Small intestine (tissue), 7 donors: ENCODE measurements around the gene DVL2. TPM values are rescaled to one million over a fixed set of nuclear protein-coding genes. Genes with fewer than 3 reads are reported as not detected.

ENCODE experiments used
- DNase-seq, 2 donors: peaks; one replicate each; pipeline versions ENCODE4 v3.0.0 to v3.0.0-alpha.2; 2013
- FAIRE-seq: peaks from 2 replicates; lab custom pipeline; 2012; peaks lifted over from hg19 to GRCh38; lab: Jason Lieb, UNC
- H3K27ac ChIP-seq, 3 donors: one replicate each; pipeline ENCODE4 v1.5.1; 2013; ENCODE audit warnings: low read length in 2 of 3, mild to moderate bottlenecking in 2 of 3, control low read depth in 1 of 3, inconsistent platforms in 1 of 3, low read depth in 1 of 3, moderate library complexity in 1 of 3
- H3K27me3 ChIP-seq, 3 donors: one replicate each; pipeline ENCODE4 v1.6.1; 2013; ENCODE audit warnings: low read length in 3 of 3, inconsistent platforms in 1 of 3; ENCODE audit not compliant: control insufficient read depth in 3 of 3, insufficient read depth in 3 of 3
- H3K36me3 ChIP-seq, 3 donors: one replicate each; pipeline ENCODE4 v1.6.1; 2013; ENCODE audit warnings: low read length in 3 of 3, inconsistent platforms in 1 of 3, low read depth in 1 of 3, mild to moderate bottlenecking in 1 of 3, moderate library complexity in 1 of 3; ENCODE audit not compliant: control insufficient read depth in 3 of 3, insufficient read depth in 2 of 3
- H3K4me1 ChIP-seq, 3 donors: one replicate each; pipeline ENCODE4 v1.6.1; 2013; ENCODE audit warnings: low read length in 2 of 3, inconsistent platforms in 1 of 3, low read depth in 1 of 3, mild to moderate bottlenecking in 1 of 3, moderate library complexity in 1 of 3; ENCODE audit not compliant: control insufficient read depth in 3 of 3, insufficient read depth in 2 of 3
- H3K4me3 ChIP-seq, 3 donors: one replicate each; pipeline ENCODE4 v1.5.1; 2013; ENCODE audit warnings: low read length in 3 of 3, control low read depth in 1 of 3, inconsistent platforms in 1 of 3, low read depth in 1 of 3, mild to moderate bottlenecking in 1 of 3, moderate library complexity in 1 of 3
- H3K9me3 ChIP-seq, 2 donors: one replicate each; pipeline ENCODE4 v1.6.1; 2013; ENCODE audit warnings: low read depth in 1 of 2, low read length in 1 of 2; ENCODE audit not compliant: control insufficient read depth in 2 of 2, insufficient read depth in 1 of 2
- WGBS, 3 donors: extraction: QIAGEN DNeasy Blood & Tissue Kit; methylation state at CpG; one replicate each; pipeline ENCODE4 v1.1.7; 2013; 5-methylcytosine and 5-hydroxymethylcytosine counted together
- polyA plus RNA-seq, 4 donors: library from polyadenylated mRNA; stranded (reverse) in 3 of 4; unstranded in 1 of 4; fragments of 200-250 nt in 3 of 4; fragments of 120-200 nt in 1 of 4; gene quantifications; one replicate each; pipeline versions ENCODE4 v1.2.1 to v1.2.3, GENCODE V29; 2013
- donor health status: healthy with polysubstance abuse.
- donor health status: control.
- donor health status: control.
- donor health status: Bipolar disorder and iron deficiency.
- donor health status: healthy.

DVL2 gene
- polyA plus RNA-seq, 4 donors, result 8.1 to 44.4 (median 16.0) TPM

- Histone ChIP-seq H3K4me3 (peak overlapping the region in 2 of 3 donors; percentile 17 to 41), H3K4me1 (peaks cover 0 to 44% (median 12%) of the 10 kb centered on the region in 3 donors), H3K36me3 (peaks cover 0 to 9% (median 0%) of the 10 kb centered on the region in 3 donors), H3K27ac (peak overlapping the region in 1 of 3 donors; percentile 43), H3K9me3 (no peaks in the 10 kb centered on the region), H3K27me3 (peaks cover 0 to 37% (median 0%) of the 10 kb centered on the region in 3 donors)
- no peak for DNase-seq
- 35 to 61% (median 51%) methylated on average over 7 of the region's 7 CpGs for WGBS, 3 donors
- no peak for FAIRE-seq
Observed at GRCh38 chr17:7216242-7217112, 17.8 kb downstream of the DVL2 start.

GRCh38 chr17:7215652-7216180, 18.6 kb downstream of the DVL2 start:
- Histone ChIP-seq H3K36me3 (peaks cover 0 to 2% (median 0%) of the 10 kb centered on the region in 3 donors), H3K9me3 (no peaks in the 10 kb centered on the region), H3K27ac (peak overlapping the region in 2 of 3 donors; percentile 35 to 67), H3K4me3 (no peak overlapping the region), H3K4me1 (peaks cover 0 to 36% (median 8%) of the 10 kb centered on the region in 3 donors), H3K27me3 (peaks cover 0 to 43% (median 0%) of the 10 kb centered on the region in 3 donors)
- no peak for FAIRE-seq
- DNase-seq, result no peak
- 22 to 44% (median 36%) methylated on average over 10 of the region's 10 CpGs for WGBS, 3 donors

GRCh38 chr17:7215136-7215638, 19.1 kb downstream of the DVL2 start:
- Histone ChIP-seq H3K27me3 (peaks cover 0 to 49% (median 0%) of the 10 kb centered on the region in 3 donors), H3K4me3 (peak overlapping the region in 1 of 3 donors; percentile 35), H3K4me1 (peaks cover 0 to 31% (median 7%) of the 10 kb centered on the region in 3 donors), H3K9me3 (no peaks in the 10 kb centered on the region), H3K36me3 (no peaks in the 10 kb centered on the region), H3K27ac (peak overlapping the region in 2 of 3 donors; percentile 35 to 69)
- 25 to 36% (median 31%) methylated on average over 9 of the region's 9 CpGs for WGBS, 3 donors
- FAIRE-seq, result no peak
- DNase-seq, result no peak

GRCh38 chr17:7214300-7215135, 19.8 kb downstream of the DVL2 start:
- 0 to 1% (median 0%) methylated on average over 42 to 45 of the region's 45 CpGs for WGBS, 3 donors

GRCh38 chr17:7213895-7214299, 20.4 kb downstream of the DVL2 start:
- FAIRE-seq (no peak), DNase-seq (peak; percentile 76 to 87)

More at GRCh38 chr17:7214300-7215135, 19.8 kb downstream of the DVL2 start:
- peak; percentile 95 to 96 for DNase-seq
- Histone ChIP-seq H3K27ac (peak overlapping the region in 2 of 3 donors; percentile 35 to 69), H3K36me3 (no peaks in the 10 kb centered on the region), H3K9me3 (no peaks in the 10 kb centered on the region), H3K4me3 (peak overlapping the region; percentile 8 to 35 (median 31)), H3K4me1 (peaks cover 0 to 30% (median 7%) of the 10 kb centered on the region in 3 donors), H3K27me3 (peaks cover 0 to 54% (median 0%) of the 10 kb centered on the region in 3 donors)
- FAIRE-seq, result no peak

GRCh38 chr17:7211491-7212273, 22.6 kb downstream of the DVL2 start:
- no peak for FAIRE-seq
- WGBS, 3 donors, result 30 to 39% (median 30%) methylated on average over 23 to 37 of the region's 37 CpGs
- peaks cover 0 to 67% (median 0%) of the 10 kb centered on the region in 3 donors for H3K27me3 ChIP-seq

More at GRCh38 chr17:7213895-7214299, 20.4 kb downstream of the DVL2 start:
- H3K4me3 ChIP-seq, result peak overlapping the region in 2 of 3 donors; percentile 31 to 35
- H3K27ac ChIP-seq, result peak overlapping the region in 2 of 3 donors; percentile 22 to 69
- no peaks in the 10 kb centered on the region for H3K9me3 ChIP-seq
- H3K27me3 ChIP-seq, result peaks cover 0 to 60% (median 0%) of the 10 kb centered on the region in 3 donors
- H3K36me3 ChIP-seq, result no peaks in the 10 kb centered on the region
- H3K4me1 ChIP-seq, result peaks cover 0 to 24% (median 7%) of the 10 kb centered on the region in 3 donors
- WGBS, 3 donors, result 2% methylated on average over 15 of the region's 15 CpGs

GRCh38 chr17:7208754-7209460, 25.4 kb downstream of the DVL2 start:
- DNase-seq (no peak), FAIRE-seq (no peak)
- 80 to 85% (median 82%) methylated on average over 9 of the region's 9 CpGs for WGBS, 3 donors
- Histone ChIP-seq H3K36me3 (peaks cover 0 to under 1% (median 0%) of the 10 kb centered on the region in 3 donors), H3K27me3 (peaks cover 0 to 66% (median 0%) of the 10 kb centered on the region in 3 donors), H3K4me1 (peaks cover 0 to 15% (median 3%) of the 10 kb centered on the region in 3 donors), H3K4me3 (no peak overlapping the region), H3K9me3 (no peaks in the 10 kb centered on the region), H3K27ac (no peak overlapping the region)

More at GRCh38 chr17:7211491-7212273, 22.6 kb downstream of the DVL2 start:
- Histone ChIP-seq H3K4me1 (peaks cover 0 to 14% (median 4%) of the 10 kb centered on the region in 3 donors), H3K36me3 (no peaks in the 10 kb centered on the region), H3K4me3 (no peak overlapping the region), H3K9me3 (no peaks in the 10 kb centered on the region), H3K27ac (no peak overlapping the region)
- no peak for DNase-seq
